NB4 (cell line): ENCODE data around the gene ABCE1.
A peak's percentile ranks its signal among the peaks of the same experiment; 100 is the strongest.

Source experiments
- DNase-seq: peaks from one replicate; pipeline ENCODE4 v3.0.0; 2010; ENCODE audit warnings: low read depth
- H3K4me3 ChIP-seq: one replicate; pipeline ENCODE4 v1.5.1; 2011; ENCODE audit warnings: mild to moderate bottlenecking, low read depth, low read length, moderate library complexity
- MYC ChIP-seq: IDR thresholded peaks from 2 replicates; pipeline ENCODE4 v1.6.1; 2011; ENCODE audit warnings: low read depth, low read length
- POLR2A ChIP-seq: IDR thresholded peaks from 2 replicates; pipeline ENCODE4 v1.6.1; 2011; ENCODE audit warnings: mild to moderate bottlenecking; ENCODE audit not compliant: insufficient read length; ENCODE audit errors: extremely low read depth
- TF ChIP-seq, protein P1 (sequence below): IDR thresholded peaks from one replicate; pipeline ENCODE4 v1.5.1; 2012; ENCODE audit warnings: low read depth, low read length
- TF ChIP-seq, protein P2 (sequence below): IDR thresholded peaks from 2 replicates; pipeline ENCODE4 v1.6.1; 2011; ENCODE audit warnings: low read depth, low read length

ABCE1 gene

DNA sequence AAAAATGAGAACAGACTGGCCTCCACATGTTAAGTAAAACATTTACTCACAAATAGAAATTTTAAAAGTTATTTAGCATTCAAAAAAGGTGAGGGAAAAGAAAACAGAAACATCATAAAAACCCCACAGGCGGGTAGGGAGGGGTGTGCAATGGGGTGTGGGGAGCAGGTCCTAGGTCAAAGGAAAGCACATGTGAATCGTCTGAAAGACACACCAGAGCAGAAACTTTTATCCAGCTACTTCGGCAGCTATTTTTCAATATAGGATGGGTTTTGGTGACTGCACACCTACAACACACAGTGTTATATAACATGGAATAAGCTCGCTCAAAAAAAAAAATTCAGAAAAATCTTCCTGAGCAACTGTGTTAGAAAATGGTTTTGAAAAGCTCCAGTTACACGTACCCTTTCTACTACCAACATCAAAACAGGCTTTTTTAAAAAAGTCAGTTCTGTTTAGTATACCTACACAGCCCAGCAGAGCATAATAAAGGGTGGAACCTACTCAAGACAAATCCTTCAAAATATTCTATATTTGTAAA lies 80.7 kb downstream of the ABCE1 start:
- peak overlapping the region; percentile 83 for H3K4me3 ChIP-seq
- no peak; the same call in 1 of the 2 replicates for TF ChIP-seq MYC
- no peak for TF ChIP-seq POLR2A
- TF ChIP-seq, protein P1, sequence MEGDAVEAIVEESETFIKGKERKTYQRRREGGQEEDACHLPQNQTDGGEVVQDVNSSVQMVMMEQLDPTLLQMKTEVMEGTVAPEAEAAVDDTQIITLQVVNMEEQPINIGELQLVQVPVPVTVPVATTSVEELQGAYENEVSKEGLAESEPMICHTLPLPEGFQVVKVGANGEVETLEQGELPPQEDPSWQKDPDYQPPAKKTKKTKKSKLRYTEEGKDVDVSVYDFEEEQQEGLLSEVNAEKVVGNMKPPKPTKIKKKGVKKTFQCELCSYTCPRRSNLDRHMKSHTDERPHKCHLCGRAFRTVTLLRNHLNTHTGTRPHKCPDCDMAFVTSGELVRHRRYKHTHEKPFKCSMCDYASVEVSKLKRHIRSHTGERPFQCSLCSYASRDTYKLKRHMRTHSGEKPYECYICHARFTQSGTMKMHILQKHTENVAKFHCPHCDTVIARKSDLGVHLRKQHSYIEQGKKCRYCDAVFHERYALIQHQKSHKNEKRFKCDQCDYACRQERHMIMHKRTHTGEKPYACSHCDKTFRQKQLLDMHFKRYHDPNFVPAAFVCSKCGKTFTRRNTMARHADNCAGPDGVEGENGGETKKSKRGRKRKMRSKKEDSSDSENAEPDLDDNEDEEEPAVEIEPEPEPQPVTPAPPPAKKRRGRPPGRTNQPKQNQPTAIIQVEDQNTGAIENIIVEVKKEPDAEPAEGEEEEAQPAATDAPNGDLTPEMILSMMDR = no peak
- TF ChIP-seq, protein P2, sequence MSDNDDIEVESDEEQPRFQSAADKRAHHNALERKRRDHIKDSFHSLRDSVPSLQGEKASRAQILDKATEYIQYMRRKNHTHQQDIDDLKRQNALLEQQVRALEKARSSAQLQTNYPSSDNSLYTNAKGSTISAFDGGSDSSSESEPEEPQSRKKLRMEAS = no peak
- DNase-seq = peak; percentile 40
